Activated B cell treated with CpG ODN at 0.5 μM for 24 hours (primary cell): ENCODE results near the gene ACO1. TPM values are rescaled to one million over a fixed set of nuclear protein-coding genes. Genes with fewer than 3 reads are reported as not detected.

Source experiments
- ATAC-seq: fragments of 200-7000 bp; cut with Tn5 transposase; one replicate; pipeline ENCODE4 v1.10.0; 2021; ENCODE audit warnings: low read depth, mild to moderate bottlenecking, moderate library complexity
- CTCF ChIA-PET: fragments of 350-600 bp; sonication (Branson Sonifier 250); formaldehyde crosslinking; loops from one replicate; lab custom pipeline; 2021; ENCODE audit warnings: antibody characterized with exemption; lab: Charles Lee
- POLR2A ChIA-PET: fragments of 350-600 bp; sonication (Branson Sonifier 250); formaldehyde crosslinking; loops from one replicate; lab custom pipeline; 2021; ENCODE audit warnings: antibody characterized with exemption; lab: Charles Lee
- DNase-seq: peaks from one replicate; pipeline ENCODE4 v3.0.0; 2022
- H3K27ac Mint-ChIP-seq: one replicate; pipeline ENCODE4 v1.8.0; 2020; ENCODE audit warnings: mixed read lengths
- H3K27me3 Mint-ChIP-seq: one replicate; pipeline ENCODE4 v1.8.0; 2021; ENCODE audit warnings: mixed read lengths
- H3K36me3 Mint-ChIP-seq: one replicate; pipeline ENCODE4 v1.8.0; 2021; ENCODE audit warnings: low read depth, mixed read lengths
- H3K4me1 Mint-ChIP-seq: one replicate; pipeline ENCODE4 v1.8.0; 2021; ENCODE audit warnings: mixed read lengths
- H3K4me3 Mint-ChIP-seq: one replicate; pipeline ENCODE4 v1.8.0; 2020; ENCODE audit warnings: mild to moderate bottlenecking, mixed read lengths
- H3K9me3 Mint-ChIP-seq: one replicate; pipeline ENCODE4 v1.8.0; 2020; ENCODE audit warnings: mixed read lengths
- CTCF ChIP-seq: fragments of 200-600 bp; IDR thresholded peaks from one replicate; pipeline ENCODE4 v1.8.0; 2022; ENCODE audit warnings: antibody characterized with exemption, mild to moderate bottlenecking
- intact Hi-C: fragments of 100-400 bp; cut with micrococcal nuclease; formaldehyde crosslinking; loops from one replicate; pipeline ENCODE4 v1.15.1; 2024
- total RNA-seq: library from RNA; stranded (reverse); gene quantifications from 2 replicates; pipeline ENCODE4 v1.2.3, GENCODE V29; 2022

ACO1 gene
- total RNA-seq, 1 donor from 2014 or later, result 10.4 TPM

- ChIA-PET CTCF (no interaction called here), POLR2A (no interaction called here)
- ATAC-seq, result no peak
- Mint-ChIP-seq H3K27ac (no peak overlapping the region), H3K9me3 (no peaks in the 10 kb centered on the region), H3K27me3 (no peaks in the 10 kb centered on the region), H3K36me3 (peaks cover 28% of the 10 kb centered on the region), H3K4me3 (no peak overlapping the region), H3K4me1 (no peaks in the 10 kb centered on the region)
- TF ChIP-seq CTCF, result no peak
- intact Hi-C loops, result no loop called here
- no peak for DNase-seq
These were observed 28.0 kb downstream of the ACO1 start for GRCh38 chr9:32412440-32412839.

- H3K4me1 Mint-ChIP-seq, result no peaks in the 10 kb centered on the region
- intact Hi-C loops, result no loop called here
- DNase-seq, result no peak
- TF ChIP-seq CTCF, result no peak
- ATAC-seq, result no peak
- CTCF ChIA-PET, result interaction anchor here (1.1 kb wide), 1 partner anchor 166 kb away, joined by 3 read pairs; no protein-coding TSS in a partner anchor
- no peaks in the 10 kb centered on the region for H3K9me3 Mint-ChIP-seq
- H3K36me3 Mint-ChIP-seq, result peaks cover 25% of the 10 kb centered on the region
- no peak overlapping the region for H3K27ac Mint-ChIP-seq
- H3K27me3 Mint-ChIP-seq, result no peaks in the 10 kb centered on the region
- no peak overlapping the region for H3K4me3 Mint-ChIP-seq
- POLR2A ChIA-PET, result no interaction called here
These were observed 29.0 kb downstream of the ACO1 start for GRCh38 chr9:32413424-32413823.

GRCh38 chr9:32414856-32415255, 30.4 kb downstream of the ACO1 start:
- no peak overlapping the region for H3K27ac Mint-ChIP-seq
- ChIA-PET POLR2A (no interaction called here), CTCF (no interaction called here)
- ATAC-seq, result no peak
- TF ChIP-seq CTCF, result no peak
- intact Hi-C loops, result no loop called here
- no peak for DNase-seq
- no peaks in the 10 kb centered on the region for H3K4me1 Mint-ChIP-seq
- no peaks in the 10 kb centered on the region for H3K9me3 Mint-ChIP-seq
- no peaks in the 10 kb centered on the region for H3K27me3 Mint-ChIP-seq
- peaks cover 21% of the 10 kb centered on the region for H3K36me3 Mint-ChIP-seq
- no peak overlapping the region for H3K4me3 Mint-ChIP-seq

- Mint-ChIP-seq H3K36me3 (peaks cover 52% of the 10 kb centered on the region), H3K27me3 (no peaks in the 10 kb centered on the region), H3K4me1 (no peaks in the 10 kb centered on the region), H3K9me3 (no peaks in the 10 kb centered on the region), H3K4me3 (no peak overlapping the region), H3K27ac (no peak overlapping the region)
- CTCF ChIA-PET, result no interaction called here
- ATAC-seq, result no peak
- POLR2A ChIA-PET, result no interaction called here
- TF ChIP-seq CTCF, result no peak
- DNase-seq, result no peak
- intact Hi-C loops, result no loop called here
These were observed 35.5 kb downstream of the ACO1 start for GRCh38 chr9:32419921-32420320.

GRCh38 chr9:32422237-32422806, 37.9 kb downstream of the ACO1 start:
- ChIA-PET POLR2A (no interaction called here), CTCF (interaction anchor here (1.6 kb wide), 1 partner anchor 44 kb away, joined by 4 read pairs; no protein-coding TSS in a partner anchor)
- DNase-seq (no peak), ATAC-seq (no peak)
- no peak overlapping the region for H3K27ac Mint-ChIP-seq
- no peaks in the 10 kb centered on the region for H3K9me3 Mint-ChIP-seq
- no peaks in the 10 kb centered on the region for H3K4me1 Mint-ChIP-seq
- no peaks in the 10 kb centered on the region for H3K27me3 Mint-ChIP-seq
- intact Hi-C loops, result no loop called here
- no peak for TF ChIP-seq CTCF
- H3K36me3 Mint-ChIP-seq, result peaks cover 63% of the 10 kb centered on the region
- H3K4me3 Mint-ChIP-seq, result no peak overlapping the region
